Effector CD4-positive, alpha-beta T cell (primary cell): ENCODE data around the gene WDR7.

ENCODE experiments used
- DNase-seq: peaks from one replicate; pipeline ENCODE4 v3.0.0-alpha.2; 2020

WDR7 gene

GRCh38 chr18:57004366-57005121 is 353.4 kb downstream of the WDR7 start:
- DNase-seq = no peak

- no peak for DNase-seq
These were observed 357.0 kb downstream of the WDR7 start for GRCh38 chr18:57008001-57008686.

GRCh38 chr18:57009844-57010243 is 358.7 kb downstream of the WDR7 start:
- DNase-seq = no peak

- DNase-seq = no peak
These were observed 363.7 kb downstream of the WDR7 start for GRCh38 chr18:57014772-57015413.

- no peak for DNase-seq
These were observed 364.3 kb downstream of the WDR7 start for GRCh38 chr18:57015451-57015850.

GRCh38 chr18:57018845-57019244 is 367.7 kb downstream of the WDR7 start:
- no peak for DNase-seq

GRCh38 chr18:57022716-57023115 is 371.6 kb downstream of the WDR7 start:
- DNase-seq = no peak

- DNase-seq = no peak
These were observed 372.2 kb downstream of the WDR7 start for GRCh38 chr18:57023275-57023882.

GRCh38 chr18:57025540-57025939 is 374.4 kb downstream of the WDR7 start:
- no peak for DNase-seq

- DNase-seq = no peak
These were observed 375.2 kb downstream of the WDR7 start for GRCh38 chr18:57026316-57026715.

GRCh38 chr18:57027190-57027708 is 376.1 kb downstream of the WDR7 start:
- DNase-seq = no peak

GRCh38 chr18:57029761-57030160 is 378.6 kb downstream of the WDR7 start:
- DNase-seq = no peak

GRCh38 chr18:57030417-57030816 is 379.3 kb downstream of the WDR7 start:
- DNase-seq = no peak

- no peak for DNase-seq
These were observed 384.4 kb downstream of the WDR7 start for GRCh38 chr18:57035590-57035989.

- no peak for DNase-seq
These were observed 387.2 kb downstream of the WDR7 start for GRCh38 chr18:57038395-57038794.

- no peak for DNase-seq
These were observed 389.0 kb downstream of the WDR7 start for GRCh38 chr18:57040175-57040574.

GRCh38 chr18:57043241-57043640 is 392.1 kb downstream of the WDR7 start:
- DNase-seq = no peak

- DNase-seq = no peak
These were observed 397.2 kb downstream of the WDR7 start for GRCh38 chr18:57048351-57048750.

- no peak for DNase-seq
These were observed 397.7 kb downstream of the WDR7 start for GRCh38 chr18:57048859-57049258.

- DNase-seq = no peak
These were observed 399.3 kb downstream of the WDR7 start for GRCh38 chr18:57050310-57050949.

- DNase-seq = no peak
These were observed 400.0 kb downstream of the WDR7 start for GRCh38 chr18:57051021-57051656.

- DNase-seq = no peak
These were observed 400.5 kb downstream of the WDR7 start for GRCh38 chr18:57051657-57052044.
